SK-N-SH (cell line): ENCODE measurements around the gene SAA2. TPM values are rescaled to one million over a fixed set of nuclear protein-coding genes. Genes with fewer than 3 reads are reported as not detected.

Experiments
- CTCF ChIA-PET: fragments of 300-600, 350-600 bp; formaldehyde crosslinking; extraction: SDS; loops from one replicate; lab custom pipeline; 2021; lab: Yijun Ruan, JAX
- POLR2A ChIA-PET: fragments of 350-600 bp; sonication (Branson Sonifier 250); formaldehyde crosslinking; extraction: SDS; loops from one replicate; lab custom pipeline; 2020; ENCODE audit warnings: antibody characterized with exemption, inconsistent platforms; lab: Yijun Ruan, JAX
- DNase-seq: peaks from one replicate; pipeline ENCODE4 v3.0.0; 2012
- H2AFZ ChIP-seq: fragments of 200-600 bp; sonication (generic); 2 replicates; pipeline ENCODE4 v1.8.1; 2016; ENCODE audit warnings: antibody characterized with exemption, mild to moderate bottlenecking, low read depth
- H3F3A ChIP-seq: fragments of 200-600 bp; sonication (generic); replicated peaks from 2 replicates; pipeline ENCODE3; 2016; ENCODE audit warnings: antibody characterized with exemption, mild to moderate bottlenecking; ENCODE audit not compliant: insufficient read depth
- H3K27ac ChIP-seq, 2 experiments: fragments of 200-500 bp in 1 of 2; fragments of 200-600 bp in 1 of 2; sonication (Bioruptor generic) in 1 of 2; sonication (generic), shearing (Covaris generic) in 1 of 2; 2 replicates each; pipeline versions ENCODE4 v1.5.1 to v1.6.1; 2014 to 2016; ENCODE audit warnings: low read depth in 2 of 2, inconsistent platforms in 1 of 2, low read length in 1 of 2, mild to moderate bottlenecking in 1 of 2, mixed read lengths in 1 of 2
- H3K27me3 ChIP-seq: fragments of 200-600 bp; sonication (generic), shearing (Covaris generic); 2 replicates; pipeline ENCODE4 v1.6.1; 2016; ENCODE audit warnings: mixed run types; ENCODE audit not compliant: insufficient read depth
- H3K36me3 ChIP-seq, 2 experiments: fragments of 200-500 bp in 1 of 2; fragments of 200-600 bp in 1 of 2; sonication (Bioruptor generic) in 1 of 2; sonication (generic) in 1 of 2; replicated peaks in 1 of 2; 2 replicates each; pipeline versions ENCODE3 to v1.5.1; 2014 to 2016; ENCODE audit warnings: low read length in 1 of 2, mild to moderate bottlenecking in 1 of 2; ENCODE audit not compliant: insufficient read depth in 2 of 2, control insufficient read depth in 1 of 2
- H3K4me1 ChIP-seq, 2 experiments: fragments of 200-500 bp in 1 of 2; fragments of 200-600 bp in 1 of 2; sonication (Bioruptor generic) in 1 of 2; sonication (generic), shearing (Covaris generic) in 1 of 2; 2 replicates each; pipeline versions ENCODE4 v1.5.1 to v1.6.1; 2014 to 2016; ENCODE audit warnings: low read depth in 1 of 2, low read length in 1 of 2, mixed run types in 1 of 2; ENCODE audit not compliant: insufficient read depth in 2 of 2, control insufficient read depth in 1 of 2
- H3K4me2 ChIP-seq: fragments of 200-600 bp; sonication (generic), shearing (Covaris generic); 2 replicates; pipeline ENCODE4 v1.6.1; 2017; ENCODE audit warnings: mixed run types
- H3K4me3 ChIP-seq, 2 experiments: fragments of 200-500 bp in 1 of 2; fragments of 200-600 bp in 1 of 2; sonication (Bioruptor generic) in 1 of 2; sonication (generic), shearing (Covaris generic) in 1 of 2; 2 replicates each; pipeline versions ENCODE4 v1.5.1 to v1.8.1; 2014 to 2016; ENCODE audit warnings: low read depth in 2 of 2, inconsistent platforms in 1 of 2, low read length in 1 of 2, mild to moderate bottlenecking in 1 of 2, mixed read lengths in 1 of 2, moderate library complexity in 1 of 2
- H3K79me2 ChIP-seq: fragments of 200-600 bp; sonication (generic); 2 replicates; pipeline ENCODE4 v1.8.1; 2017; ENCODE audit warnings: mild to moderate bottlenecking; ENCODE audit not compliant: insufficient read depth
- H3K9ac ChIP-seq: fragments of 200-600 bp; sonication (generic); 2 replicates; pipeline ENCODE4 v1.6.1; 2017; ENCODE audit warnings: mixed run types
- H3K9me2 ChIP-seq: fragments of 200-600 bp; sonication (generic); 2 replicates; pipeline ENCODE4 v1.6.1; 2017; ENCODE audit warnings: mixed run types
- H3K9me3 ChIP-seq: fragments of 200-600 bp; sonication (generic); 2 replicates; pipeline ENCODE4 v1.6.1; 2017; ENCODE audit warnings: mixed run types, mild to moderate bottlenecking, moderate library complexity
- H4K20me1 ChIP-seq: fragments of 200-600 bp; sonication (generic); 2 replicates; pipeline ENCODE4 v1.6.1; 2017; ENCODE audit warnings: mild to moderate bottlenecking, mixed run types; ENCODE audit not compliant: insufficient read depth
- CHD2 ChIP-seq: fragments of 150-350 bp; IDR thresholded peaks from 2 replicates; pipeline ENCODE4 v1.6.1; 2018; ENCODE audit warnings: low read length; ENCODE audit not compliant: partially characterized antibody
- IRF3 ChIP-seq: fragments of 150-350 bp; IDR thresholded peaks from 2 replicates; pipeline ENCODE4 v1.6.1; 2016; ENCODE audit warnings: mild to moderate bottlenecking, low read depth, low read length
- MEF2A ChIP-seq: IDR thresholded peaks from 2 replicates; pipeline ENCODE4 v1.4.0; 2012; ENCODE audit warnings: low read depth, borderline replicate concordance
- NRF1 ChIP-seq: IDR thresholded peaks from 2 replicates; pipeline ENCODE4 v1.6.1; 2012; ENCODE audit warnings: low read depth, mild to moderate bottlenecking, low read length
- REST ChIP-seq: IDR thresholded peaks from 2 replicates; pipeline ENCODE4 v1.6.1; 2012; ENCODE audit warnings: mild to moderate bottlenecking, low read depth, low read length, moderate library complexity
- SMC3 ChIP-seq: IDR thresholded peaks from 2 replicates; pipeline ENCODE4 v1.6.1; 2012; ENCODE audit warnings: low read depth, low read length, improper control_type of control experiment
- TAF1 ChIP-seq: IDR thresholded peaks from 2 replicates; pipeline ENCODE4 v1.6.1; 2012; ENCODE audit warnings: low read depth, mild to moderate bottlenecking, low read length, moderate library complexity, borderline replicate concordance
- WGBS: methylation state at CpG from one replicate; pipeline ENCODE4 v1.1.6; 2017; ENCODE audit warnings: low lambda C conversion rate; 5-methylcytosine and 5-hydroxymethylcytosine counted together
- polyA plus RNA-seq, 3 experiments: library from polyadenylated mRNA; depleted of rRNA; stranded (reverse); fragments of >200 nt; gene quantifications; 2 replicates each; pipeline ENCODE4 v1.2.3, GENCODE V29; 2012
- TF ChIP-seq, protein P1 (sequence below): IDR thresholded peaks from 2 replicates; pipeline ENCODE4 v1.4.0; 2012; ENCODE audit warnings: low read depth, borderline replicate concordance

The SAA2 gene
- polyA plus RNA-seq, 1 of the 3 experiments (the other 2 are of a cell fraction), result not detected

GRCh38 chr11:18236664-18237356 lies 11.7 kb downstream of the SAA2 start, which contains the start of gene SAA4 (continued):
- TF ChIP-seq, protein P1, sequence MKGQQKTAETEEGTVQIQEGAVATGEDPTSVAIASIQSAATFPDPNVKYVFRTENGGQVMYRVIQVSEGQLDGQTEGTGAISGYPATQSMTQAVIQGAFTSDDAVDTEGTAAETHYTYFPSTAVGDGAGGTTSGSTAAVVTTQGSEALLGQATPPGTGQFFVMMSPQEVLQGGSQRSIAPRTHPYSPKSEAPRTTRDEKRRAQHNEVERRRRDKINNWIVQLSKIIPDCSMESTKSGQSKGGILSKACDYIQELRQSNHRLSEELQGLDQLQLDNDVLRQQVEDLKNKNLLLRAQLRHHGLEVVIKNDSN, result no peak
- no peak for TF ChIP-seq CHD2
- no peak for TF ChIP-seq TAF1
- no peak for TF ChIP-seq MEF2A
- TF ChIP-seq NRF1, result no peak
- no peak for TF ChIP-seq IRF3
- TF ChIP-seq REST, result no peak

DNA sequence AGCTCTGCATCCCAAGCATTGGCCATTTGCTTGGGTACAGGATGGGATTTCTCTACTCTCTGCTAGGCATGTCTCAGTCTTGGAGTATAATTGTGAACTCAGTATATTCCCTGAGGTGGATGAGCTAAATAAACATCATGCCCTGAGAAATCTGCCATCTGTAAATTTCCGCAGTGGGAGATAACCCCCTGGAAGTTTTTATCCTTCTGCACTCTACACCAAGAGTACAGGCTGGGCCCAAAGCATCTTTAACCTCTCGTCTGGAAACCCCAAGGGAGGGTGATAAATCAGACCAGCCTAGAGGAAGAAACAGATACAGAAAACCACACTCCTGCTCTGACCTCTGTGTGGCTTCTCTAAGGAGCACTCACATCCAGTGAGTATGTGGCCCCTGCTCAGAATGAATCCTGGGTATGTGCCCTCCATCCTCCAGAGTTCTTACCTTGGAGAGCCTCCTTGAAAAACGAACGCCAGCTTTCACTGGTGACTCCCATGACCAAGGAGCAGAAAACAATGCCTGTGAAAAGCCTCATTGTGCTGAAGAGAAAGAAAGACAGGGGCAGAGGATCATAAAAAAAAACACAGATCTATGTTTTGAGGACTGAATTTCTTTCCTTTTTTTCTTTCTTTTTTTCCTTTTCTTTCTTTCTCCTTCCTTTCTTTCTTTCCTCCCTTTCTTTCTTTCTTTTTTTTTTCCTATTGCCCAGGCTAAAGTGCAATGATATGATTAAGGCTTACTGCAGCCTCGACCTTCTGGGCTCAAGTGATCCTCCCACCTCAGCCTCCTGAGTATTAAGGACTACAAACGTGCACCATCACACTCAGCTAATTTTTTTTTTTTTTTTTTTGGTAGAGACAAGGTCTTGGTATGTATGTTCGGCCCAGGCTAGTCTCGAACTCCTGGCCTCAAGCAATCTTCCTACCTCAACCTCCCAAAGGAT lies 12.8 kb downstream of the SAA2 start:
- ChIA-PET CTCF (interaction anchor here (1.7 to 2.1 kb wide), 2 partner anchors 8 to 10 kb away, joined by 5 to 10 read pairs; no protein-coding TSS in a partner anchor), POLR2A (no interaction called here)
- Histone ChIP-seq H2AFZ (no peak overlapping the region), H4K20me1 (no peaks in the 10 kb centered on the region), H3K27me3 (peaks cover 13% of the 10 kb centered on the region; the same call in 1 of the 2 replicates), H3K9me2 (no peaks in the 10 kb centered on the region), H3K4me2 (no peak overlapping the region), H3K9ac (no peak overlapping the region), H3K9me3 (no peaks in the 10 kb centered on the region), H3F3A (no peaks in the 10 kb centered on the region), H3K4me1 (no peaks in the 10 kb centered on the region), H3K27ac (no peak overlapping the region), H3K79me2 (no peaks in the 10 kb centered on the region), H3K36me3 (no peaks in the 10 kb centered on the region), H3K4me3 (no peak overlapping the region)
- 24% methylated on average over 8 of the region's 8 CpGs for WGBS
- DNase-seq, result no peak
- no peak for TF ChIP-seq SMC3
